Neural progenitor cell (in vitro differentiated cells): Measurements from ENCODE around the gene TDRKH. TPM values are rescaled to one million over a fixed set of nuclear protein-coding genes. Genes with fewer than 3 reads are reported as not detected.

Source experiments
- DNase-seq: peaks from one replicate; pipeline ENCODE4 v3.0.0-alpha.2; 2016; ENCODE audit warnings: low spot score
- H2AFZ ChIP-seq: fragments of 200-600 bp; sonication (generic); replicated peaks from 2 replicates; pipeline ENCODE4 v1.6.1; 2016; ENCODE audit warnings: antibody characterized with exemption
- H3F3A ChIP-seq: fragments of 200-600 bp; sonication (generic); 2 replicates; pipeline ENCODE4 v1.6.1; 2016; ENCODE audit warnings: antibody characterized with exemption, low read depth
- H3K27ac ChIP-seq: fragments of 200-600 bp; sonication (generic); 2 replicates; pipeline ENCODE4 v1.5.1; 2016; ENCODE audit warnings: mild to moderate bottlenecking
- H3K27me3 ChIP-seq: fragments of 200-600 bp; sonication (generic); 2 replicates; pipeline ENCODE4 v1.6.1; 2016; ENCODE audit warnings: mild to moderate bottlenecking, moderate library complexity
- H3K36me3 ChIP-seq: fragments of 200-600 bp; sonication (generic); 2 replicates; pipeline ENCODE4 v1.5.1; 2016
- H3K4me1 ChIP-seq: fragments of 200-600 bp; sonication (generic); 2 replicates; pipeline ENCODE4 v1.6.1; 2016; ENCODE audit warnings: mixed run types
- H3K4me2 ChIP-seq: fragments of 200-600 bp; sonication (generic); 2 replicates; pipeline ENCODE4 v1.6.1; 2016
- H3K4me3 ChIP-seq: fragments of 200-600 bp; sonication (generic); 2 replicates; pipeline ENCODE4 v1.5.1; 2016
- H3K79me2 ChIP-seq: fragments of 200-600 bp; sonication (generic); 2 replicates; pipeline ENCODE4 v1.6.1; 2016; ENCODE audit warnings: low read depth
- H3K9ac ChIP-seq: fragments of 200-600 bp; sonication (generic); 2 replicates; pipeline ENCODE4 v1.6.1; 2016
- H3K9me3 ChIP-seq: fragments of 200-600 bp; sonication (generic); 2 replicates; pipeline ENCODE4 v1.5.1; 2016; ENCODE audit warnings: low read depth
- H4K20me1 ChIP-seq: fragments of 200-600 bp; sonication (generic); 2 replicates; pipeline ENCODE4 v1.6.1; 2016; ENCODE audit warnings: low read depth
- H3K27ac Mint-ChIP-seq: 3 replicates; pipeline ENCODE4 v1.8.0; 2021; ENCODE audit warnings: mixed read lengths
- H3K27me3 Mint-ChIP-seq: 2 replicates; pipeline ENCODE4 v1.8.0; 2022; ENCODE audit warnings: low read depth, mild to moderate bottlenecking, inconsistent platforms, moderate library complexity, mixed read lengths; ENCODE audit not compliant: insufficient read depth
- H3K36me3 Mint-ChIP-seq: 3 replicates; pipeline ENCODE4 v1.8.0; 2021; ENCODE audit warnings: mixed read lengths
- H3K4me1 Mint-ChIP-seq: 3 replicates; pipeline ENCODE4 v1.8.0; 2021; ENCODE audit warnings: mixed read lengths
- H3K4me3 Mint-ChIP-seq: 3 replicates; pipeline ENCODE4 v1.8.0; 2021; ENCODE audit warnings: mild to moderate bottlenecking, moderate library complexity, mixed read lengths
- H3K9me3 Mint-ChIP-seq: 3 replicates; pipeline ENCODE4 v1.8.0; 2020; ENCODE audit warnings: mixed read lengths
- EZH2 ChIP-seq: fragments of 200-600 bp; sonication (generic); IDR thresholded peaks from 2 replicates; pipeline ENCODE4 v1.6.1; 2017; ENCODE audit warnings: antibody characterized with exemption, mild to moderate bottlenecking, moderate library complexity
- EZH2phosphoT487 ChIP-seq: fragments of 200-600 bp; sonication (generic); IDR thresholded peaks from 2 replicates; pipeline ENCODE4 v1.6.1; 2017; ENCODE audit warnings: antibody characterized with exemption
- total RNA-seq: library from RNA; depleted of rRNA; stranded (reverse); fragments of >200 nt; gene quantifications from 2 replicates; pipeline ENCODE4 v1.2.3, GENCODE V29; 2015; ENCODE audit warnings: low replicate concordance
- TF ChIP-seq, protein P1 (sequence below): fragments of 200-600 bp; sonication (generic); IDR thresholded peaks from 2 replicates; pipeline ENCODE4 v1.5.1; 2017; ENCODE audit warnings: antibody characterized with exemption, mild to moderate bottlenecking

Gene TDRKH
- total RNA-seq, 1 donor from 2014 or later, result 26.3 TPM

- H3K27ac Mint-ChIP-seq, result no peak overlapping the region
- no peaks in the 10 kb centered on the region for H3K27me3 ChIP-seq
These were observed 34.9 kb upstream of the TDRKH start for GRCh38 chr1:151825204-151825603.

DNA sequence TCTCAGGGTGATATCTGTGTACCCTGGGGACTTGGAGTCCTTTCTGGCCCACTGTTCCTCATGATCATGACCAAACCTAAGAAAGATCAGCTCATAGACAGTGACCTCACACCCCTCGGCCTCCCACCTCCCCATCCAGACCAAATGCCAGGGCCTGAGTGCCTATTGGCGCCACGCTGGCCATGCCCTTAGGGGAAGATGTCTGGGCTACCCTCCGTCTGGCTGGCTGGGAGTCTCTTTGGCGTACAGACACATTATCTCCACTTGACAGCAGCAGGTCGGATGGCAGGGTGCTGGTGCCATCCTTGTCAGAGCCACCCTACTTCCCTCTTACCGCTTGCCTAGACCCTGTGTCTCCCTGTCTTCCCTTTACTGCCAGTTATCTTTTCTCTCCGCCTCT, 32.9 kb upstream of the TDRKH start:
- Mint-ChIP-seq H3K36me3 (no peaks in the 10 kb centered on the region), H3K4me1 (peaks cover 8% of the 10 kb centered on the region), H3K27ac (no peak overlapping the region), H3K9me3 (peaks cover 2% of the 10 kb centered on the region), H3K4me3 (no peak overlapping the region), H3K27me3 (peaks cover 13% of the 10 kb centered on the region)
- Histone ChIP-seq H3K4me3 (no peak overlapping the region), H2AFZ (no peak overlapping the region), H3K9me3 (no peaks in the 10 kb centered on the region), H3K79me2 (no peaks in the 10 kb centered on the region), H3K9ac (no peak overlapping the region), H3K4me2 (no peak overlapping the region), H3K27ac (no peak overlapping the region), H3K36me3 (no peaks in the 10 kb centered on the region), H3F3A (no peaks in the 10 kb centered on the region), H3K4me1 (no peaks in the 10 kb centered on the region), H4K20me1 (no peaks in the 10 kb centered on the region), H3K27me3 (no peaks in the 10 kb centered on the region)
- no peak for TF ChIP-seq EZH2phosphoT487
- TF ChIP-seq EZH2, result no peak
- TF ChIP-seq, protein P1, sequence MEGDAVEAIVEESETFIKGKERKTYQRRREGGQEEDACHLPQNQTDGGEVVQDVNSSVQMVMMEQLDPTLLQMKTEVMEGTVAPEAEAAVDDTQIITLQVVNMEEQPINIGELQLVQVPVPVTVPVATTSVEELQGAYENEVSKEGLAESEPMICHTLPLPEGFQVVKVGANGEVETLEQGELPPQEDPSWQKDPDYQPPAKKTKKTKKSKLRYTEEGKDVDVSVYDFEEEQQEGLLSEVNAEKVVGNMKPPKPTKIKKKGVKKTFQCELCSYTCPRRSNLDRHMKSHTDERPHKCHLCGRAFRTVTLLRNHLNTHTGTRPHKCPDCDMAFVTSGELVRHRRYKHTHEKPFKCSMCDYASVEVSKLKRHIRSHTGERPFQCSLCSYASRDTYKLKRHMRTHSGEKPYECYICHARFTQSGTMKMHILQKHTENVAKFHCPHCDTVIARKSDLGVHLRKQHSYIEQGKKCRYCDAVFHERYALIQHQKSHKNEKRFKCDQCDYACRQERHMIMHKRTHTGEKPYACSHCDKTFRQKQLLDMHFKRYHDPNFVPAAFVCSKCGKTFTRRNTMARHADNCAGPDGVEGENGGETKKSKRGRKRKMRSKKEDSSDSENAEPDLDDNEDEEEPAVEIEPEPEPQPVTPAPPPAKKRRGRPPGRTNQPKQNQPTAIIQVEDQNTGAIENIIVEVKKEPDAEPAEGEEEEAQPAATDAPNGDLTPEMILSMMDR, result no peak
- no peak for DNase-seq

More at GRCh38 chr1:151825204-151825603, 34.9 kb upstream of the TDRKH start:
- Mint-ChIP-seq H3K9me3 (no peaks in the 10 kb centered on the region), H3K36me3 (no peaks in the 10 kb centered on the region), H3K27me3 (peaks cover 12% of the 10 kb centered on the region), H3K4me3 (no peak overlapping the region), H3K4me1 (peaks cover 27% of the 10 kb centered on the region)
- H3K79me2 ChIP-seq, result no peaks in the 10 kb centered on the region
- no peak overlapping the region for H3K27ac ChIP-seq
- H3K9me3 ChIP-seq, result no peaks in the 10 kb centered on the region
- DNase-seq, result no peak
- no peak overlapping the region for H3K4me3 ChIP-seq
- H3K9ac ChIP-seq, result no peak overlapping the region
- H2AFZ ChIP-seq, result no peak overlapping the region
- H3F3A ChIP-seq, result peaks cover 8% of the 10 kb centered on the region
- H3K36me3 ChIP-seq, result no peaks in the 10 kb centered on the region
- H3K4me2 ChIP-seq, result no peak overlapping the region
- peaks cover 13% of the 10 kb centered on the region for H3K4me1 ChIP-seq
- H4K20me1 ChIP-seq, result no peaks in the 10 kb centered on the region
- TF ChIP-seq EZH2 (no peak), EZH2phosphoT487 (no peak)
- TF ChIP-seq, protein P1, result no peak

DNA sequence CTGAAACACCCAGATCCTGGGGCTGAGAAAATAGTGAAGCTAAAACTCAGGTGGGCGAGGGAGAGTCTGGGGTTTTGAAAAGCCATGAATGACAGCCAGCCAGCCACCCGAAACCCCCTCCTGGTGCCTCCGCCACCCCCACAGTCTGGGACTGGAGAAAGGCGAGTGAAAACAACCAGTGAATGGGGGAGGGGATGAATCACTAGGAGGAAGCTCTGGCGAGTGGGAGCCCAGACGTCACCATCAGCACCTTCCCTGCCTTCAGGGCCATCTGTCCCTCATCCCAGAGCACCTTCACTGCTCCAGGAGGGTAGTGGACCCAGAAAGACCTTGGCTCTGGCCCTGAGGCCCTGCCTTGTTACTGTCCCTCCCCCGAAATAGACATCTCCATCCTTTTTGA, 32.1 kb upstream of the TDRKH start:
- Mint-ChIP-seq H3K4me3 (no peak overlapping the region), H3K9me3 (peaks cover 2% of the 10 kb centered on the region), H3K27ac (no peak overlapping the region), H3K4me1 (peaks cover 5% of the 10 kb centered on the region), H3K36me3 (no peaks in the 10 kb centered on the region), H3K27me3 (peaks cover 13% of the 10 kb centered on the region)
- Histone ChIP-seq H3K9me3 (no peaks in the 10 kb centered on the region), H3K36me3 (no peaks in the 10 kb centered on the region), H2AFZ (no peak overlapping the region), H3K4me2 (no peak overlapping the region), H4K20me1 (no peaks in the 10 kb centered on the region), H3K4me1 (no peaks in the 10 kb centered on the region), H3K4me3 (no peak overlapping the region), H3K27me3 (no peaks in the 10 kb centered on the region), H3F3A (no peaks in the 10 kb centered on the region), H3K79me2 (no peaks in the 10 kb centered on the region), H3K9ac (no peak overlapping the region), H3K27ac (no peak overlapping the region)
- DNase-seq, result no peak
- no peak for TF ChIP-seq EZH2
- TF ChIP-seq EZH2phosphoT487, result no peak
- TF ChIP-seq, protein P1, result no peak
